ENCODE measurements around the gene C16orf78. TPM values are rescaled to one million over a fixed set of nuclear protein-coding genes. Genes with fewer than 3 reads are reported as not detected.

Gene C16orf78
- total RNA-seq, 4 donors from 2014 or later, result not detected

DNA sequence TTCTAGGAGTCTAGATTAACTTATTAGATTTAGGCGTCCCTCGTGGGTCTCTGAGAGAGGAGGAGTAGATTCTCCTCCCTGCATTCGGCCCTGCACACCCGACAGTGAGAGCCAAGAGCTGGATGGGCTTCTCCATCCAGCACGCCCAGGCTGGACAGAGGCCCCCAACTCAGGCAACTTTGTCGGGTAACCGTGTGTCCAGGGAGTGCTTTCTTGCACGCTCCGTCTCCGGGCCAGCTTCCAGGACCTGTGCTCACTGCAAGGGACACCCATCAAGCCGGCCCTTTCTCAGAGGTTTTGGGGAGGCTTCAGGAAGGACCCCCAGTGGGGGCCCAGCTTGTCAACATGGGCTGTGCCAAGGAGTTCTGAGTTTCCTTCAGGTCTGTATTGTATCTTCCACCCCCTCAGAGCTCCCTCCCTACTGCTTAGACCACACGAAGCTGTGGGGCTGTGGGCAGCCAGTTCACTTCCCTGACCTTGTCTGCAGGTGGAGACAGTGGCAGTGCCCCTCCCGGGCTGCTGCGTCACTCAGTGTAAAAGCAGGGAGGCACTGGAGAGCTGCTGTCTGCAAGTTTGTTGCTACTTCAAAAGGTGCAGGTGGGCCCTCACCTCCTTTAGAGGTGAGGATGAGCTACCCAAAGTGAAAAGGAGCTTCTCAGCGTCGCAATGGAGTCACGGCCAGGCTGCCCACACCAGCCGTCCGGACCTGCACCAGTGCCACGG is 24.0 kb upstream of the C16orf78 start:
- no peaks in the 10 kb centered on the region for H3K4me1 ChIP-seq
- no peak overlapping the region for H3K27ac ChIP-seq
- WGBS, 2 donors, result 62 to 64% methylated on average over 20 of the region's 20 CpGs
- H3K36me3 ChIP-seq, result no peaks in the 10 kb centered on the region
- TF ChIP-seq POLR2A (IDR thresholded peaks at IDR 0.05), result no peak
- TF ChIP-seq, protein P1, sequence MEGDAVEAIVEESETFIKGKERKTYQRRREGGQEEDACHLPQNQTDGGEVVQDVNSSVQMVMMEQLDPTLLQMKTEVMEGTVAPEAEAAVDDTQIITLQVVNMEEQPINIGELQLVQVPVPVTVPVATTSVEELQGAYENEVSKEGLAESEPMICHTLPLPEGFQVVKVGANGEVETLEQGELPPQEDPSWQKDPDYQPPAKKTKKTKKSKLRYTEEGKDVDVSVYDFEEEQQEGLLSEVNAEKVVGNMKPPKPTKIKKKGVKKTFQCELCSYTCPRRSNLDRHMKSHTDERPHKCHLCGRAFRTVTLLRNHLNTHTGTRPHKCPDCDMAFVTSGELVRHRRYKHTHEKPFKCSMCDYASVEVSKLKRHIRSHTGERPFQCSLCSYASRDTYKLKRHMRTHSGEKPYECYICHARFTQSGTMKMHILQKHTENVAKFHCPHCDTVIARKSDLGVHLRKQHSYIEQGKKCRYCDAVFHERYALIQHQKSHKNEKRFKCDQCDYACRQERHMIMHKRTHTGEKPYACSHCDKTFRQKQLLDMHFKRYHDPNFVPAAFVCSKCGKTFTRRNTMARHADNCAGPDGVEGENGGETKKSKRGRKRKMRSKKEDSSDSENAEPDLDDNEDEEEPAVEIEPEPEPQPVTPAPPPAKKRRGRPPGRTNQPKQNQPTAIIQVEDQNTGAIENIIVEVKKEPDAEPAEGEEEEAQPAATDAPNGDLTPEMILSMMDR (IDR thresholded peaks at IDR 0.05), result no peak
- no peak for TF ChIP-seq EP300 (IDR thresholded peaks at IDR 0.05)
- H3K9me3 ChIP-seq, result no peaks in the 10 kb centered on the region
- no peak for DNase-seq (ENCODE audit: low spot score in 2 of 2)
- H3K4me3 ChIP-seq, result no peak overlapping the region
- H3K27me3 ChIP-seq, result peaks cover 0 to 24% of the 10 kb centered on the region in 2 donors

DNA sequence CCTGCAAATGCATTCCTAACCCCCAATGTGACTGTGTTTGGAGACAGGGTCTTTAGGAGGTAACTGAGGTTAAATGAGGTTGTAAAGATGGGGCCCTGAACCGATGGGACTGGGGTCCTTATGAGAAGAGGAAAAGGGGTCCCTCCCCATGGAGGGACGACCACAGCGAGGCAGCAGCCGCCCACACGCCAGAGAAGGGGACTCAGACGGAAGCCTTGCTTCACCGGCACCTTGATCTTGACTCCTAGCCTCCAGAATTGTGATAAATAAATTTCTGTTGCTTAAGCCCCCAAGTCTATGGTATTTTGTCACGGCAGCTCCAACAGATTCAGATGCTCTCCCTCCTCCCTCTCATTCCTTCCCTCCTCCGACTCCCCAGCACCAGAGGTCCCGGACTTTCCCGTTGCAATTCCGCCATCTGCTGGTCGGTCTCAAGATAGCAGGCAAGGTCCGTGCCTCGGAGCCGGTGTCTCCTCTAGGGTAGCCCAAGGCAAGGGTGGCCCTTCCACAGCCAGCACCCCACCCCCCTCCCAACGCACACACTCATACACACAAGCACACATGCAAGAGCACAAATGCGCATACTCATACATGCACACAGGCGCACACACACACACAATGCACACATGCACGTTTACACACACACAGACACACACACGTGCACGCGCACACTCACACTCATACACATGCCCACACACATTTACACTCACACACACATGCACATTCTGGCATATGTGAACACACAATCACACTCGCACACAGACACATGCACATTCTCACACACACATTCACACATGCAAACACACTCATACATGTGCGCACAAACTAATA is 23.1 kb upstream of the C16orf78 start:
- Histone ChIP-seq H3K9me3 (no peaks in the 10 kb centered on the region), H3K27me3 (peaks cover 0 to 24% of the 10 kb centered on the region in 2 donors), H3K4me1 (no peaks in the 10 kb centered on the region), H3K27ac (no peak overlapping the region), H3K36me3 (no peaks in the 10 kb centered on the region), H3K4me3 (no peak overlapping the region)
- 32 to 36% methylated on average over 25 of the region's 25 CpGs for WGBS, 2 donors
- TF ChIP-seq, protein P1 (IDR thresholded peaks at IDR 0.05), result peak; percentile 48 to 68 (median 63)
- no peak for TF ChIP-seq EP300 (IDR thresholded peaks at IDR 0.05)
- DNase-seq (ENCODE audit: low spot score in 2 of 2), result peak; percentile 45 to 69

DNA sequence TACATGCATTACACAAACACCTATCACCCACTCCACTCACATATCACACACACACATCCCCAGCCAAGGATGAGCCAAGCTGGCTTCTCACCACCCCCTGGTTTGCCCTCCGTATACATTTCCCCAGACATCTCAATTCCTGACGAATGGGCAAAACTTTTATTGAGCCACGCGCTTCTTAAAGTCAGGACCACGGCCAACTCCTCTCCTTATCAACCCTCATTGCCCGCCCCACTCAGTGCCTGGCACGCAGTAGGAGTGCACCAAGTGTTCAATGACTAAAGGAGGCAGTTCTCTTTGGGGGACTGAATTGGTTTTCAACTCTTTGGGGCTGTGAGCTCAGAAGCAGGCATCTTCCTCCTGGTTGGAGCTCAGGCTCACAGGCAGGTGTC is 22.5 kb upstream of the C16orf78 start:
- no peaks in the 10 kb centered on the region for H3K9me3 ChIP-seq
- no peak for DNase-seq (ENCODE audit: low spot score in 2 of 2)
- WGBS, 2 donors, result 20 to 22% methylated on average over 7 of the region's 7 CpGs

DNA sequence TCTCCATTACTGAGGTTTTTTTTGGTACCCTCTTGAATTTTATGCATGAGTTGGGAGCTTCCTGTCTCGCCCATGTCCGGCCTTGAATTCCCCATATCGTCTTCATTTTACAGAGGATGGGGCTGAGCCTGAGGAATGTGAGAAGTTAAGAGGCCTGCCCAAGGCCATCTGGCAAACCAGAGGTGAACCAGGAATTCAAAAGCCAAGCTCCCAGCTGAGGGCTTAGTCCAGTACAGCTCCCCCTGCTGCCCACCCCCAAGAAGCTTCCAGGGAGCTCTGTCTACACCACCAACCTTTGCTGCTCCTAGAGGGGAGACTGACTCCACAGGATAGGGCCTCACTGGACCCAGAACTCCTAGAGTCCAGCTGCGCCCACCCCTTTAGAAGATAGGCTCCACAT is 20.7 kb upstream of the C16orf78 start:
- DNase-seq (ENCODE audit: low spot score in 2 of 2), result no peak
- TF ChIP-seq, protein P1 (IDR thresholded peaks at IDR 0.05), result no peak
- TF ChIP-seq POLR2A (IDR thresholded peaks at IDR 0.05), result no peak
- Histone ChIP-seq H3K4me3 (no peak overlapping the region), H3K36me3 (no peaks in the 10 kb centered on the region), H3K27ac (no peak overlapping the region), H3K9me3 (no peaks in the 10 kb centered on the region), H3K4me1 (no peaks in the 10 kb centered on the region), H3K27me3 (peaks cover 0 to 24% of the 10 kb centered on the region in 2 donors)
- WGBS, 2 donors, result 50 to 53% methylated on average over 4 of the region's 4 CpGs

More for the DNA sequence above, 22.5 kb upstream of the C16orf78 start:
- TF ChIP-seq EP300 (IDR thresholded peaks at IDR 0.05) (no peak), POLR2A (IDR thresholded peaks at IDR 0.05) (no peak)
- TF ChIP-seq, protein P1 (IDR thresholded peaks at IDR 0.05), result no peak
- no peak overlapping the region for H3K27ac ChIP-seq
- H3K4me1 ChIP-seq, result no peaks in the 10 kb centered on the region
- H3K4me3 ChIP-seq, result no peak overlapping the region
- no peaks in the 10 kb centered on the region for H3K36me3 ChIP-seq
- peaks cover 0 to 24% of the 10 kb centered on the region in 2 donors for H3K27me3 ChIP-seq

DNA sequence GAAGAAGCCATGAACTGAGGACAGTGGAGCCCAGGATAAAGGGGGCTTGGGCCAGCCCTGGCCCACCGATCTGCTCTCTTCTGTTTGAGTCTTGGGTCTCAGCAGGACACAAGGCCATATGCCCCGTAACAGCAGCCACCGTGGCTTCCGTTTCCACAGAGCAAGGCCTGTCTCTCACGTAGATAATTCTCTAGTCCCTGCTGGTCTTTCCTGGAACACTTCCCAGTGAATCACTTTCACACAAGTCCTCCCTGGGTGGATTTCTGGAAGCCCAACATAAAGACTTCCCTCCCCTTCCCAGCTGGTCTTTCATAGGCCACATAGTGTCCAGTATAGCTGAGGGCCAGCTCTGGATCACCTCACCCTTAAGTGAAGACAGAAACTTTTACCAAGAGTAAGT is 19.9 kb upstream of the C16orf78 start:
- no peak for DNase-seq (ENCODE audit: low spot score in 2 of 2)
- TF ChIP-seq EP300 (IDR thresholded peaks at IDR 0.05) (no peak), POLR2A (IDR thresholded peaks at IDR 0.05) (no peak)
- TF ChIP-seq, protein P1 (IDR thresholded peaks at IDR 0.05), result no peak
- Histone ChIP-seq H3K27me3 (peaks cover 0 to 18% of the 10 kb centered on the region in 2 donors), H3K4me3 (no peak overlapping the region), H3K27ac (no peak overlapping the region), H3K4me1 (no peaks in the 10 kb centered on the region), H3K36me3 (no peaks in the 10 kb centered on the region), H3K9me3 (no peaks in the 10 kb centered on the region)
- 42 to 53% methylated on average over 5 of the region's 5 CpGs for WGBS, 2 donors
